HG03432 (cell line): ENCODE results near the gene GPR152.

Experiments used
- ATAC-seq: cut with Tn5 transposase; IDR thresholded peaks from one replicate; pipeline ENCODE4 v1.9.1; 2021; ENCODE audit warnings: mild to moderate bottlenecking, moderate library complexity; ENCODE audit not compliant: unreplicated experiment

The GPR152 gene

DNA sequence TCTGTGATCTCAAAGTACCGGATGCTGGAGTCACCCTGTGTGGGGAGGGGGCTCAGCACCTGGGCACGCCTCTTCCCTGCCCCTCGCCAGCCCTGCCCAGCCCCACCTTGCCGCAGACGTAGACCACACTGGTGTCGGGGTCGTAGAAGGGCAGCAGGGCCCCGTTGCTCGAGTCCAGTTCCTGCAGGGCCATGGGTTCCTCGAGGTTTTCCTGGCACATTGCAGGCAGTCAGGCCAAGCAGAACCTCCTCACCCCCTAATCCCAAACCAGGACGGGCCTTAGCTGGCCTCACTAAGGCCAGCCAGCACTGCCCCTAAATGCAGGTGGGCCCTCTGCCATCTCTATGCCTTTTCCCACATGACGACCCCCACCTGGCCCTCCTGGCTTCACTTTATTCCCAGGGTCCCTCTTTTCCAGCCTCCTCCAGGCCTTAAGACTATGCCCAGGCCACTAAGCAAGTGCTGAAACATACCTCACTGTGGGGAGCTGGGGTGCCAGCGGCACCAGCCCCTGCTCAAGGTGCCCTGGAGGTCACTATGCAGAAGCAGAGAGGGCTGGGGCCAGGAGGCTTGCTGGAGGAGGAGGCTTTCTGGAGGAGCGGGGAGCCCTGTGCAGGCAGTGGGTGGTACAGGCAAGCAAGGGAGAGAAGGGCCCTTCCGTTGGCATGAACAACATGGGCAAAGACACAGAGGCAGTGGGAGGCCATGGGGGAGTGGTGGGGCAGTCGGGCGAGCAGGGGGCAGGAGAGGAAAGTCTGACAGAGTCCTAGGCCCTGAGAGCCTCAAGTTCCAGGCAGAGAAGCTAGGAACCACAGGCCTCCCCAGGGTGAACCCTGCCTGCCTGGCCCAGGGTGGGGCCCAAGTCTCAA is 12.1 kb downstream of the GPR152 start:
- ATAC-seq = no peak

DNA sequence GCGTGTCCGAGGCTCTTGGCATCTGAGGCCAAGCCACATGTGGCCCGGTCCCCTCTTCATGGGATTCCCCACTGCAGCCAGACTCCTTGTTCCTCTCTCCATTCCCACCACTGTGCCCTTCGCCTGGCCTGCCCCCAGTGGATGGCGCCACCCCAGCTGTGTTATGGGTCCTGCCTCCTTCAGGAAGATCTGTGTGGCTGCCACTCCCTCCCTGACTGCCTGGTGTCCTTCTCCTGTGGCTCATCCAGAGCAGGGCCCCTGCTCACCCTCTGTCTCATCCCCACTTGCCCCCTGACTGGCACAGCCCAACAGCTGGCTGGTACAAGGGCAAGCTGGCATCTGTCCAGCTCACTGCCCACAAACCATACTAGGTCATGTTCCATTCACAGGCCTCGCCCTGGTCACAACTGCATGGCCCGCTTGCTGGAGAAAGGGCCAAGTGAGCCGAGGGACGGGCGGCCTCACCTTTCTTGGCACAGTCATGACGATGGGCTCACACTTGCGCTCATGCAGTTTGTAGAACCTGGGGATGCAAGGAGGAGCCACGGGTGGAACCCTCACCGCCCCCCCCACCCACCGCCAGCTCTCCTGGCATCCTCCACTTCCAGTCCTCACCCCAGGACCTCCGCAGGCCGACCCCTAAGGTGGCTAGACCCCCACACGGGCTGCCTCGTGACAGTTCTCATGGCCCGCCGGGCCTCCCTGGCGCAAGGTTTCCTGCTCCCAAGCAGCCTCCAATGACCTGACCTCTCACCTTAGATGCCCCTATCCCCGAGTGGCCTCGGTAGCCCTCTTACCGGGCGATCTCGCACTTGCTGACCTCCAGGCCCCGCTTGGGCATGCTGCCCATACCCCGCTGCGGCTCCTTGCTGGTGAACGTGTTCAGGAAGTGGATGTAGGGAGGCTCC is 13.0 kb downstream of the GPR152 start:
- no peak for ATAC-seq

DNA sequence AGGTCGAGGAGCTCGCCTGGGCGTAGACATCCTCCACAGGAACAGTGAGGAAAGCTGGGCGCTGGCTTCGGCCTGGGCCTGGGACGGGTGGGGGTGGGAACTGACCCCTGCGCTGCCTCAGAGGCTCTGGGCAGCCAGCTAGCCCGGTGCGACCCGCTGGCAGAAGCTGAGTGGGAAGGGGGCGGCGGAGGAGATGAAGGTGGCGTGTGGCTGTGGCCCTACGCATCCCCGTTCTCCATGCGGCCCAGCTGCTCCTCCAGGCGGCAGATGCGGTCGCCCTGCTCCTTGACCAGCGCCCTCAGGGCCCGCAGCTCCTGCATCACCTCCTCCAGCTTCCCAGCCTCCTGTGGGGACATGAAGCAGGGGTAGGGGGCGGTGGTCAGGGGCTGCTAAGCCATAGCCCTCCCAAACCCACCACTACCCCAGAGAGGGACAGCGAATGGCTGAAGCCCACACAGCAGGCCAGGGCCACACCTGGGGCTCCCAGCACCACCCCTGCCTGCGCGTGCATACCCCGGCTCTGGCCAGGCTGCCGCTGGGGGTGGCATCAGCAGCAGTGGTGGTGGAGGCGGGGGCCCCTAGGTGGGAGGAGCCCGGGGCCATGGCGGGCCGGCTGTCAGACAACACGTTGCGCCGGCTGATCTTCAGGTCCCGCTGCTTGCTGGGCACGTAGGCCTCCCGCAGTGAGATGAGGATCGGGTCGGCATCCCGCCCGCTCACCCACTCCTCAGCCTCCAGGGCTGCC is 14.2 kb downstream of the GPR152 start:
- no peak for ATAC-seq

DNA sequence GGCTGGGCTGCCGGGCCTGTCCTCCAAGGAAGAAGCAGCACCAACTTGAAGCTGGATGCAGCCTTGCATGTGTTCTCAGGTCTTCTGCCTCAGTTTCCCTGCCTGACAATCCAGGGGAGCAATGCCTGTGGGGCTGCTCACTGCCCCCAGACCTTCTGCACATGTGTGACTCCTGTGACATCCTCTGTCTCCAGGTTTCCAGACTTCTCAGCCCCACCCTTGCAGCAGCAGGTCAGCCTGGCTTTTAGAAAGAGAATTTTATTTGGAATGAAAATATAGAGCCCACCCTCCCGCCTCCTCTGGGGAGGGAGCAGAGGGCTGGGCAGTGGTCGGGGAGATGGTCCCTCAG is 14.7 kb downstream of the GPR152 start:
- no peak for ATAC-seq

DNA sequence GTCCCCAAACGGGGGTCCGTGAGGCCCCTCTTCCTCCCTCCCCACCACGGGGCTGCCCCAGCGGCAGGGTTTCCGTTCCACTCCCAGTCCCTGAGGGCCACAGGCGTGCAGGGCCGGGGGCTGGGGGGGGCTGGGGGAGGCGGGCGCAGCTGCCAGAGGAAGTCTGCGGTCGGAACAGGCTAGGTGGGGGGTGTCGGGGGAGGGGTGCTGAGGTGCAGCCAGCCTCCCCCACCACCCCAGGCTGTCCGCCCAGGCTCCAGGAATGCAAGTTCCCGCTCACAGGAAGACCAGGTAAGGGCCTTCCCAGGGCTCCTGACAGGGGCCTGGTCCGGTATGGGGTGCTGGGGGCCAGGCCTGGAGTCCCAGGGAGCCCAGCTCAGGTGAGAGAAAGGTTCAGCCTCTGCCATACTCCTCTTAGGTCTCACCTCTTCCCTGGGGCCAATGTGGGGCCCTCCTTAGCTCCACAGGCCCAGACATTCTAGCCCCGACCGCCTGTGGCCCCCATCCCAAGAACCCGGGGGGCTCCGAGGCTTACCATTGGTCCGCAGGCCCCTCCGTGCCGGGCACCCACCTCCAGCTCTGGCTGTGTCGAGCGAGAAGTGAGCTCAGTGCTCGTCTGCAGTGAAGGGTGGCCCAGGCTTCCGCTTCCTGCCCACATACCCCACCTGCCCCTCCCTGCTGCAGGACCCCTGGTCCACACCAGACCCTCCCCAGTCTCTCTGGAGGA is 15.3 kb downstream of the GPR152 start, which contains the start of gene PTPRCAP:
TSS of gene PTPRCAP (minus strand) at position 601 of the 727 bp plus-strand sequence. CDS start at position 538, 63 bp downstream.
- no peak for ATAC-seq

DNA sequence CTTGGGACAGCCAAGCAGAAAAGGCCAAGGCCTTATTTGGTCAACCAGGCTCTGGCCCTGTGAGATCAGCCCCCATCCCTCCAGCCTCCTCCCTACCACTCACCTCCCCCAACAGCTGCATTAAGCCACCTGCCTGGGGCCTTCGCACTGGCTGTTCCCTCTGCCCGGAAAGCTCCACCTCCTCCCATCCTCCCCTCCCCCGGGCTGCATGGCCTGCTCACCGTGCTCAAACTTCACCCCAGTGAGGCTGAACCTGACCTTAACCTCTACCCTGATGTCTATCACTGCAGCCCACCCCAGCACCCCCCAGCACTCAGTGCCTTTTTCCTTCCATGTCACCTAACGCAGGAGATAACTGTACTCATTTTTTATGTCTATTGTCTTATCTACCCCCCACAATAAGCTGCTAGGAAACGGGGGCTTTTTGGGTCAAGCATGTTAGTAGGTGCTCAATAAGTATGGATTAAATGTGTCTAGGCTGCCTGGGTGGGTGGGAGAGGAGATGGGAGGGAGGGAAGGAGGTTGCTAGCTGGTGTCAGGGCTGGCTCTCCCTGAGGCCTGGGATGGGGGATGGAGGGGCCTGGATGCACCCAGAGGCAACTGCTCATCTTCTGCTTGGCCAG is 16.0 kb downstream of the GPR152 start:
- ATAC-seq = peak; percentile 36

DNA sequence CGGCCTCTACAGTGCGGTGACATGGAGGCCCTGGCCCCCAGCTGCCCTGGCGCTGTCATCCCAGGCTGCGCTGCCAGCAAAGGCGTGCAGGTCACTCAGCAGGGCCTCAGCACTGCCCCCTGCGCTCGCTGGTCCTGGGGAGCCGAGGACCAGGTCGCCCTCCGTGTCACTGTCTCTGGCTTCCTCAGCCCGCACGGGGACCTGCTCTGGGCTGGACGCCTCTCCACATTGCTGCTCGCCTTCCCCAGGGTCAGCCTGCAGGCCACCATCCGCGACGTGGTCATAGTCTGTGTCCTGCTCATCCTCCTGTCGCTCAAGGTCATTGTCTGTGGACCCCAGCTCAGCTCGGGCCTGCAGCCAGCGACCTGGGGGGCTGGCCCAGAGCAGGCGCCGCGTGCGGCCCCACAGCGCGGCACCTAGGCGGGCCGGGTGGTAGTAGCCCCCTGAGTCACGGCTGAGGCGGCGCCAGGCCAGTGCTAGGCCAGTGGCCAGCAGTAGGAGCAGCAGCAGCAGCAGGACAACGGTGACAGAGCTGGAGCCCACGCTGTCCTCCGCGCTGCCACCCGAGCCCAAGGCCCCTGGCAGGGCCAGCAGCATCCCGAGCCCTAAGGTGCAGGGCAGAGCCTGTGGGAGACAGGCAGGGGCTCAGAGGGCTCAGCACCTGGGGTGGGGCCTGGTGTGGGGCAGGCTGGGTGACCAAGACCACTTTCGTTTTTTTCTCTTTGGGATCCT is 16.6 kb downstream of the GPR152 start:
- no peak for ATAC-seq

DNA sequence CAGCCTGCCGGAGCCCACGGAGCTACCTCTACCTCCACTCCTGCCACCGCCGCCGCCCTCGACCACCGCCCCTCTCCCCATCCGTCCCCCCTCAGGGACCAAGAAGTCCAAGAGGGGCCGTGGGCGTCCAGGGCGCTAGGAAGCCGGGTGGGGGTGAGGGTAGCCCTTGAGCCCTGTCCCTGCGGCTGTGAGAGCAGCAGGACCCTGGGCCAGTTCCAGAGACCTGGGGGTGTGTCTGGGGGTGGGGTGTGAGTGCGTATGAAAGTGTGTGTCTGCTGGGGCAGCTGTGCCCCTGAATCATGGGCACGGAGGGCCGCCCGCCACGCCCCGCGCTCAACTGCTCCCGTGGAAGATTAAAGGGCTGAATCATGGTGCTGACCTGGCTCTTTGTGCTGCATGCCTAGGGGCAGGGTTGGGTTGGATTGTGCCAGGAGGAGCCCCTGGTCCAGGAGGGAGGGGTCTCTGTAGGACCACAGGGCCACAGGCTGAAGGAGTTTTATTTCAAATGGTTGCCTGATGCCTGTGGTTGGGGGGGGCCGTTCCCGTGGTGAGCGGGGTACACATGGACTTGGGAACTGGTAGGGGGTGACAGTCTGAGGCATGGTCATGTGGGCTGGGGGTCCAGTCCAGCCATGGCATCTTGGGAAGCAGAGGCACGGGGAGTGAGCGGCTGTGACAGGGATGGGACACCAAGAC is 17.4 kb downstream of the GPR152 start:
- ATAC-seq = no peak

DNA sequence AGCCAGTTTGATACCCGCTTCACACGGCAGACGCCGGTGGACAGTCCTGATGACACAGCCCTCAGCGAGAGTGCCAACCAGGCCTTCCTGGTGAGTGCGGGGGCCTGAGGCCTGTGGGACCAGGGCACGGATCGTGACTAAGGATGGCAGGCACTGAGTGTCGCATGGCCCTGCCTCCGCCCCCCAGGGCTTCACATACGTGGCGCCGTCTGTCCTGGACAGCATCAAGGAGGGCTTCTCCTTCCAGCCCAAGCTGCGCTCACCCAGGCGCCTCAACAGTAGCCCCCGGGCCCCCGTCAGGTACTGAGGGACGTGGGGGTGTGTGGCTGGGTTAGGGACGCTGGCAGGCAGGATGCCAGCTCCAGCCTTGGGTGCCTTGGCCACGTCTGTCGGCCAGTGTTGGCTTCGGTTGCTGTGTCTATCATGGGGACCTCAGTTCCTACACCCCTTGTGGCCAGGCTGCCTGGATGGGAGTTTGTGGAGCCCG is 18.1 kb downstream of the GPR152 start:
- no peak for ATAC-seq

DNA sequence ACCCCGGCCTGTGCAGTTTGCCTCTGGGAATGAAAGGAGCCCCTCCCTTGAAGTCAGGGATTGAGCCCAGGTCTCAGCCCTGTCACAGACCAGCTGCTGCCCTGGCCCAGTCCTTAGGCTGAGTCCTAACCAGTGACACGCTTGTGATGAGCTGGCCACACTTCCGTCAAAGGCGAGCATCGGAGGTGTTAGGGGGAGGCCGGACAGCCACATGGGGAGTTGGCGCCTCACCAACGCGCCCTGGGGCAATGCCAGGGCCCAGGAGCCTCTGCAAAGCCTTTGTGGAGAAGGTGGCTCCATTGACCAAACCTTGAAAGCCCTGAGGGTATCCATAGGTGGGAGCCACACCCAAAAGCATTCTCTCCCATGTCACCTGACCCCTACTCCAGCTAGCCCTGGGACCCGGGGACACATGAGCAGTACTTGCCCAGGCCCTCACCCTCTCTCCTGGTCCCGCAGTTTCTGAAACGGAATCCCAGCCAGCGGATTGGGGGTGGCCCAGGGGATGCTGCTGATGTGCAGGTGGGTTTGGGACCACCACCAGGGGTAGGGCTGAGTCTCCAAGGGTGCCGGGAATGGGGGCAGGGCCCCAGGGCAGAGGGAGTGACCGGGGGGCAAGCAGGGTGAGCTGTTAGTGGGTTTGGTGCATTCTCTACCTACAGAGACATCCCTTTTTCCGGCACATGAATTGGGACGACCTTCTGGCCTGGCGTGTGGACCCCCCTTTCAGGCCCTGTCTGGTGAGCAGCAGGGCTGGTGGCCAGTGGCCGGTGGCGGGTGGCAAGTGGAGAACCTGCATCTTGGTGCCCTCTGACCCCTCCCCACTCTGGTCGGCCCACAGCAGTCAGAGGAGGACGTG is 18.8 kb downstream of the GPR152 start:
- no peak for ATAC-seq

DNA sequence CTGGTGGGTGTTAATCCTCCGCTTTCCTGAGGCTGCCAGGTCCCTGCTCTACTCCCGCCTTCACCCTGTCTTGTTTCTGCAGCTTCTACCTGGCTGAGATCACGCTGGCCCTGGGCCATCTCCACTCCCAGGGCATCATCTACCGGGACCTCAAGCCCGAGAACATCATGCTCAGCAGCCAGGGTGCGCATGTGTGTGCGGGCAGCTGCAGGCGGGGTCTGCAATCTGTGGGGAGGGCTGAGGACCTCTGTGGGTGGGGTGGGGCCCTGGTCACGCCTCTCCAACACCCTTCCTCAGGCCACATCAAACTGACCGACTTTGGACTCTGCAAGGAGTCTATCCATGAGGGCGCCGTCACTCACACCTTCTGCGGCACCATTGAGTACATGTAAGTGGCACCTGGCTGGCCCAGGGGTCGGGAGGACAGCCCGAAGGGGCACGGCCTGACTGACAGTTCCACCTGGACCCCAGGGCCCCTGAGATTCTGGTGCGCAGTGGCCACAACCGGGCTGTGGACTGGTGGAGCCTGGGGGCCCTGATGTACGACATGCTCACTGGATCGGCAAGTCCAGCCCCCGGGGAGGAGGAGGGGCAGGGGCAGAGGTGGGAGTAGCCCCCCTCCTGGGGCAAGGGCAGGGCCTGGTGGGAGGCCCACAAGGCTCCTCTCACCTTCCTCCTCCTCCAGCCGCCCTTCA is 19.7 kb downstream of the GPR152 start:
- ATAC-seq = no peak

DNA sequence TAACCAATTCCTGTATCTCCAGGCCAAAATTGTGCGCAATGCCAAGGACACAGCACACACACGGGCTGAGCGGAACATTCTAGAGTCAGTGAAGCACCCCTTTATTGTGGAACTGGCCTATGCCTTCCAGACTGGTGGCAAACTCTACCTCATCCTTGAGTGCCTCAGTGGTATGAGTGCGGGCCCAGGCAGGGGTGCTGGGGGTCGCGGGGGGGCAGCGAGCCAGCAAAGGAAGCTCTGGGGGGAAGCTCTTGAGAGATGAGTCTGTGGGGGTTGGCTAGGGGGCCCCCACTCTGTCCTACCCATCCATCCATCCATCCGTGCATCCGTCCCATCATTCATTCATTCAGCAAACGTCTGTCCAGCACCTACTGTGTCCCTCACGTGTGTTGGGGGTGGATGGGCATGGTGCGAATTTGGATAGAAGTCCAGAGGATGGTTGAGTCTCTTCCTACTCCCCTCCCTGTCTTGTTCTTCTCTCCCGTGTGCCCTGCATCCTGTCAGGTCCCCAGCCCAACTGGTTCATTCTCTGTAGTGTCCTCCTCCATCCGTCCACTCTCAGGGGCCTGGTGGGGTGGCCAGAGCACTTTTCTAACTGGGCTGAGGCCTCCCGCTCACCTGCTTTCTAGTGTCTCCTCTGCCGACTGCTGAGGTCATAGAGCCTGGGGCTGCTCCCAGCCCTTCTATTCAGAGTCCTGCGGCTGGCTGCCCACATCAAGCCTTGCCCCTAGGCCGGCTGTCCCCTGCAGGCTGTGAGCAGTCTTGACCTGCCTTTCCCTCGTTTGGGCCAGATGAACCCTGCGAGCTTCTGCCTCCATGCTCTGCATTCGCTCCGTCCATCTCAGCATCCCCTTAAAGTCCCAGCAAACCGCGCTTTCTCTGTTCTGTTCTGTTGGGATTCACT is 20.9 kb downstream of the GPR152 start:
- ATAC-seq = no peak

DNA sequence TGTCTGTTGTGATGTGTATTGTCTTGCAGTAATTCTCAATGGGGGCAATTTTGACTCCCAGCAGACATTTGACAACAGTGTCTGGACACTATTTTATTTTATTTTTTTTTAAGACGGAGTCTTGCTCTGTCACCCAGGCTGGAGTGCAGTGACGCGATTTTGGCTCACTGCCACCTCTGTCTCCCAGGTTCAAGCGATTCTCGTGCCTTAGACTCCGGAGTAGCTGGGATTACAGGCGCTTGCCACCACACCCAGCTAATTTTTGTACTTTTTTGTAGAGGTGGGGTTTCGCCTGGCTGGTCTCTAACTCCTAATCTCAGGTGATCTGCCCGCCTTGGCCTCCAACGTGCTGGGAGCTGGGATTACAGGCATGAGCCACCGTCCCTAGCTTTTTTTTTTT is 22.8 kb downstream of the GPR152 start:
- ATAC-seq = no peak

DNA sequence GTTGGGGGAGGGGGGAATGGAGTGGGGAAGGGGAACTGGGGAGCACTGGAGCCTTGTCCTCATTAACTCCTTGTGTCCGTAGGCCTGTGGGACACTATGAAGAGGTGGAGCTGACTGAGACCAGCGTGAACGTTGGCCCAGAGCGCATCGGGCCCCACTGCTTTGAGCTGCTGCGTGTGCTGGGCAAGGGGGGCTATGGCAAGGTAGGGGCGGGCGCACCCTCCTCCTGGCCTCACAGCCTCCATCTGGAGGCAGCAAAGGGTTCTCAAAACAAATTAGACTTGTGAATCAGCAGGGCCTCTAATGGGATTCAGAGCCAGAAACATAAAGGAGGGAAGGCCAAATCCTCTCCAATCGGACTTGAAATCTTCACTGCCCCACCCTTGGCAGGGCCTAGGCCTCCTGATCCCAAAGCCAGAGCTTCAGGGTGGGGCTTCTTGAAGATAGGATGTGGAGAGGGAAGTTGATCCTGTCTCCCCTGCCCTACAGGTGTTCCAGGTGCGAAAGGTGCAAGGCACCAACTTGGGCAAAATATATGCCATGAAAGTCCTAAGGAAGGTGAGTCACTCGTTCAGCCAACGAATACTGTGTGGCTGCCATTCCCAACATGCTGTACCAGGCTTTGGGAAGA is 23.4 kb downstream of the GPR152 start:
- ATAC-seq = no peak
